Effector memory CD8-positive, alpha-beta T cell (primary cell): ENCODE data around the gene MORN5.
"Not testable (repeated sequence)": the region's sequence is repeated elsewhere in the genome, so short reads cannot be mapped to it uniquely, and the experiment has no call there.

Experiments used
- ATAC-seq: fragments of 150-1000 bp; cut with Tn5 transposase; replicated peaks from 2 replicates; pipeline ENCODE4 v1.10.0; 2021; ENCODE audit warnings: mild to moderate bottlenecking, moderate library complexity
- DNase-seq, 3 experiments: peaks; one replicate each; pipeline ENCODE4 v3.0.0; 2021
- H3K27ac Mint-ChIP-seq, 2 donors: one replicate each; pipeline ENCODE4 v1.8.0; 2022; ENCODE audit warnings: mild to moderate bottlenecking in 2 of 2, mixed read lengths in 2 of 2, moderate library complexity in 2 of 2
- H3K27me3 Mint-ChIP-seq, 2 donors: one replicate each; pipeline ENCODE4 v1.8.0; 2022; ENCODE audit warnings: mixed read lengths in 2 of 2
- H3K36me3 Mint-ChIP-seq: one replicate; pipeline ENCODE4 v1.8.0; 2022; ENCODE audit warnings: mild to moderate bottlenecking, moderate library complexity, mixed read lengths; ENCODE audit not compliant: insufficient read depth
- H3K4me1 Mint-ChIP-seq, 2 donors: one replicate each; pipeline ENCODE4 v1.8.0; 2022; ENCODE audit warnings: low read depth in 2 of 2, mixed read lengths in 2 of 2
- H3K4me3 Mint-ChIP-seq, 2 donors: one replicate each; pipeline ENCODE4 v1.8.0; 2022; ENCODE audit warnings: mild to moderate bottlenecking in 2 of 2, mixed read lengths in 2 of 2, moderate library complexity in 2 of 2
- H3K9me3 Mint-ChIP-seq, 2 donors: one replicate each; pipeline ENCODE4 v1.8.0; 2022; ENCODE audit warnings: mixed read lengths in 2 of 2
- total RNA-seq, 9 experiments: gene quantifications; one replicate each; lab custom pipeline; 2026; lab: John Stamatoyannopoulos, UW

The MORN5 gene
- total RNA-seq: 0 reads per million in 9 experiments

GRCh38 chr9:122159026-122159924 is at the start of gene MORN5, which contains the start of gene NDUFA8:
Gene MORN5, plus strand, starts transcription at chr9:122159908. Its CDS starts 65 bp downstream, at chr9:122159973.
Gene NDUFA8, minus strand, starts transcription at chr9:122159779. Its CDS starts 102 bp downstream, at chr9:122159677.
- Mint-ChIP-seq H3K9me3 (no peaks in the 10 kb centered on the region), H3K4me3 (peak within 1 kb of the TSS; percentile 87 to 96), H3K27me3 (peaks cover 28 to 31% of the 10 kb centered on the region in 2 donors), H3K36me3 (peaks cover 7% of the 10 kb centered on the region), H3K4me1 (peaks cover 30 to 41% of the 10 kb centered on the region in 2 donors), H3K27ac (peak within 1 kb of the TSS; percentile 97)
- peak; percentile 89 for ATAC-seq
- peak; percentile 93 to 95 (median 94) for DNase-seq

- H3K4me1 Mint-ChIP-seq: peaks cover 0 to 1% of the 10 kb centered on the region in 2 donors
- H3K9me3 Mint-ChIP-seq: no peaks in the 10 kb centered on the region
- no peak for ATAC-seq
- no peak for DNase-seq
- H3K4me3 Mint-ChIP-seq: no peak overlapping the region
- no peak overlapping the region for H3K27ac Mint-ChIP-seq
- H3K36me3 Mint-ChIP-seq: no peaks in the 10 kb centered on the region
- H3K27me3 Mint-ChIP-seq: peaks cover 17 to 22% of the 10 kb centered on the region in 2 donors
These were observed 49.4 kb upstream of the MORN5 start for GRCh38 chr9:122110100-122110833.

GRCh38 chr9:122111413-122112085 is 48.2 kb upstream of the MORN5 start:
- H3K9me3 Mint-ChIP-seq: no peaks in the 10 kb centered on the region
- H3K27ac Mint-ChIP-seq: peak overlapping the region in 1 of 2 donors; percentile 80

GRCh38 chr9:122112238-122112637 is 47.5 kb upstream of the MORN5 start:
- peaks cover 17 to 34% of the 10 kb centered on the region in 2 donors for H3K27me3 Mint-ChIP-seq
- H3K36me3 Mint-ChIP-seq: no peaks in the 10 kb centered on the region
- H3K9me3 Mint-ChIP-seq: no peaks in the 10 kb centered on the region
- peaks cover 0 to 1% of the 10 kb centered on the region in 2 donors for H3K4me1 Mint-ChIP-seq
- DNase-seq (no peak), ATAC-seq (no peak)
- peak overlapping the region in 1 of 2 donors; percentile 80 for H3K27ac Mint-ChIP-seq
- no peak overlapping the region for H3K4me3 Mint-ChIP-seq

More at GRCh38 chr9:122111413-122112085, 48.2 kb upstream of the MORN5 start:
- ATAC-seq: no peak
- Mint-ChIP-seq H3K36me3 (no peaks in the 10 kb centered on the region), H3K27me3 (peaks cover 17 to 34% of the 10 kb centered on the region in 2 donors), H3K4me1 (peaks cover 0 to 1% of the 10 kb centered on the region in 2 donors), H3K4me3 (no peak overlapping the region)
- no peak for DNase-seq

GRCh38 chr9:122113574-122113973 is 46.1 kb upstream of the MORN5 start:
- peaks cover 17 to 34% of the 10 kb centered on the region in 2 donors for H3K27me3 Mint-ChIP-seq
- H3K36me3 Mint-ChIP-seq: no peaks in the 10 kb centered on the region
- peaks cover 0 to 1% of the 10 kb centered on the region in 2 donors for H3K4me1 Mint-ChIP-seq
- H3K4me3 Mint-ChIP-seq: no peak overlapping the region
- no peaks in the 10 kb centered on the region for H3K9me3 Mint-ChIP-seq
- H3K27ac Mint-ChIP-seq: no peak overlapping the region
- no peak for DNase-seq
- ATAC-seq: no peak

GRCh38 chr9:122115176-122116035 is 44.3 kb upstream of the MORN5 start:
- H3K27me3 Mint-ChIP-seq: peaks cover 17 to 34% of the 10 kb centered on the region in 2 donors
- H3K9me3 Mint-ChIP-seq: no peaks in the 10 kb centered on the region
- no peak overlapping the region for H3K4me3 Mint-ChIP-seq
- DNase-seq: no peak
- no peaks in the 10 kb centered on the region for H3K36me3 Mint-ChIP-seq
- peaks cover 0 to 1% of the 10 kb centered on the region in 2 donors for H3K4me1 Mint-ChIP-seq
- no peak for ATAC-seq
- H3K27ac Mint-ChIP-seq: no peak overlapping the region

- no peaks in the 10 kb centered on the region for H3K9me3 Mint-ChIP-seq
- peaks cover 17 to 34% of the 10 kb centered on the region in 2 donors for H3K27me3 Mint-ChIP-seq
- DNase-seq (no peak), ATAC-seq (no peak)
- H3K4me3 Mint-ChIP-seq: no peak overlapping the region
- H3K4me1 Mint-ChIP-seq: peaks cover 0 to 1% of the 10 kb centered on the region in 2 donors
- no peaks in the 10 kb centered on the region for H3K36me3 Mint-ChIP-seq
- H3K27ac Mint-ChIP-seq: no peak overlapping the region
These were observed 43.7 kb upstream of the MORN5 start for GRCh38 chr9:122116040-122116439.

GRCh38 chr9:122116448-122117173 is 43.1 kb upstream of the MORN5 start:
- no peaks in the 10 kb centered on the region for H3K36me3 Mint-ChIP-seq
- H3K4me3 Mint-ChIP-seq: no peak overlapping the region
- no peak for ATAC-seq
- H3K27ac Mint-ChIP-seq: no peak overlapping the region
- no peak for DNase-seq
- no peaks in the 10 kb centered on the region for H3K9me3 Mint-ChIP-seq
- peaks cover 0 to 1% of the 10 kb centered on the region in 2 donors for H3K4me1 Mint-ChIP-seq
- H3K27me3 Mint-ChIP-seq: peaks cover 17 to 34% of the 10 kb centered on the region in 2 donors

GRCh38 chr9:122117241-122117640 is 42.5 kb upstream of the MORN5 start:
- H3K27me3 Mint-ChIP-seq: peaks cover 15 to 30% of the 10 kb centered on the region in 2 donors
- H3K4me1 Mint-ChIP-seq, H3K36me3 Mint-ChIP-seq, DNase-seq, H3K27ac Mint-ChIP-seq, H3K9me3 Mint-ChIP-seq, ATAC-seq, H3K4me3 Mint-ChIP-seq: not testable (repeated sequence)

GRCh38 chr9:122118343-122119165 is 41.2 kb upstream of the MORN5 start:
- no peak overlapping the region for H3K27ac Mint-ChIP-seq
- H3K36me3 Mint-ChIP-seq: no peaks in the 10 kb centered on the region
- no peaks in the 10 kb centered on the region for H3K9me3 Mint-ChIP-seq
- H3K4me1 Mint-ChIP-seq: peaks cover 0 to 7% of the 10 kb centered on the region in 2 donors
- DNase-seq (no peak), ATAC-seq (no peak)
- peaks cover 2 to 17% of the 10 kb centered on the region in 2 donors for H3K27me3 Mint-ChIP-seq
- H3K4me3 Mint-ChIP-seq: no peak overlapping the region

GRCh38 chr9:122119166-122119521 is 40.6 kb upstream of the MORN5 start:
- Mint-ChIP-seq H3K36me3 (no peaks in the 10 kb centered on the region), H3K27me3 (peaks cover 2 to 18% of the 10 kb centered on the region in 2 donors), H3K4me3 (no peak overlapping the region), H3K9me3 (no peaks in the 10 kb centered on the region), H3K4me1 (peaks cover 0 to 7% of the 10 kb centered on the region in 2 donors), H3K27ac (no peak overlapping the region)
- ATAC-seq: no peak
- no peak for DNase-seq
